ENCODE results near the gene ROCK2. TPM values are rescaled to one million over a fixed set of nuclear protein-coding genes. Genes with fewer than 3 reads are reported as not detected.
A peak's percentile ranks its signal among the peaks of the same experiment; 100 is the strongest.
"Not testable (repeated sequence)": the region's sequence is repeated elsewhere in the genome, so short reads cannot be mapped to it uniquely, and the experiment has no call there.

ROCK2 gene
- total and polyA plus RNA-seq, 7 donors, result 15.2 to 74.8 (median 43.5) TPM

DNA sequence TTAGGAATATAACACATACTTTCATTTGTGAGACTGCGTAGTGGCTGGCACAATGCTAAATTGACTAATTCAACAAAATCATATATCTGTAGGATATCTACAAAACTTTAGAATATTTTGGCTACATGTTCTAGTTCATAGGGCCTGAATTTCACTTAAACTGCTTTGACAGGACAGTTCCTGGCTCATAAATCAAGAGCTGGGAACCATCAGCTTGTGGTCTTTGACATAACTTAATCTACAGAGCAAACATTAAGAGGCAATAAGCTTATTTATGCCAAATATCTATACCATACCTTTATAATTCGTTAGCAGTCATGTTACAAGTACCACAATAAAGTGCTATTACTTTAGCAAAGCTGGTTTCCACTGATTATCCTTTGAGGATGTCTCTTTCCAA lies 83.5 kb downstream of the ROCK2 start:
- Histone ChIP-seq H3K4me3 (no peak overlapping the region), H3K27ac (no peak overlapping the region), H3K27me3 (no peaks in the 10 kb centered on the region), H3K36me3 (peaks cover 0 to 9% (median 0%) of the 10 kb centered on the region in 4 donors), H3K9me3 (no peaks in the 10 kb centered on the region), H3K4me1 (peaks cover 0 to 14% (median 9%) of the 10 kb centered on the region in 4 donors)
- intact Hi-C loops (cut with DNase I), result no loop called here
- WGBS, 2 donors, result 50% methylated on average over 2 of the region's 2 CpGs
- TF ChIP-seq, protein P1, sequence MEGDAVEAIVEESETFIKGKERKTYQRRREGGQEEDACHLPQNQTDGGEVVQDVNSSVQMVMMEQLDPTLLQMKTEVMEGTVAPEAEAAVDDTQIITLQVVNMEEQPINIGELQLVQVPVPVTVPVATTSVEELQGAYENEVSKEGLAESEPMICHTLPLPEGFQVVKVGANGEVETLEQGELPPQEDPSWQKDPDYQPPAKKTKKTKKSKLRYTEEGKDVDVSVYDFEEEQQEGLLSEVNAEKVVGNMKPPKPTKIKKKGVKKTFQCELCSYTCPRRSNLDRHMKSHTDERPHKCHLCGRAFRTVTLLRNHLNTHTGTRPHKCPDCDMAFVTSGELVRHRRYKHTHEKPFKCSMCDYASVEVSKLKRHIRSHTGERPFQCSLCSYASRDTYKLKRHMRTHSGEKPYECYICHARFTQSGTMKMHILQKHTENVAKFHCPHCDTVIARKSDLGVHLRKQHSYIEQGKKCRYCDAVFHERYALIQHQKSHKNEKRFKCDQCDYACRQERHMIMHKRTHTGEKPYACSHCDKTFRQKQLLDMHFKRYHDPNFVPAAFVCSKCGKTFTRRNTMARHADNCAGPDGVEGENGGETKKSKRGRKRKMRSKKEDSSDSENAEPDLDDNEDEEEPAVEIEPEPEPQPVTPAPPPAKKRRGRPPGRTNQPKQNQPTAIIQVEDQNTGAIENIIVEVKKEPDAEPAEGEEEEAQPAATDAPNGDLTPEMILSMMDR (IDR thresholded peaks at IDR 0.05), result no peak
- TF ChIP-seq EP300 (IDR thresholded peaks at IDR 0.05), result no peak
- TF ChIP-seq POLR2A (IDR thresholded peaks at IDR 0.05), result no peak
- no peak for TF ChIP-seq POLR2AphosphoS5 (IDR thresholded peaks at IDR 0.05)
- no peak for DNase-seq

DNA sequence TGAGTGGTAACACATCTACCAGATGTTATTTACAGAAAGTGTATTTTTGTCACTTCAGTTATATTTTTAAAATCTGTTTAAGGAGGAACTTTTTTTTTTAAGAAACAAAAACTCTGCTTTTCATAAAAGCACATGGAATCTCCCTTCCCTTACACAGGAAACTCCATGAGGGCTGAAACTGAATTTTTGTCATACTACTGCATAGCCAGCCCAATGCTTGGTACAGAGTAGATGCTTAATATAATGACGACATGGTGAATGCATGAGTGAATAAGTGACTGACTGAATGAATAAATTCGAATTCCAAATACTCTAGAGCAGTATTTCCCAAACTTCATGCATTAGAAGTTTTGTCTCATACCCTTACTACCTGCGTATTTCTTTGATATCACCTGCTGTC lies 86.5 kb downstream of the ROCK2 start:
- intact Hi-C loops (cut with DNase I), result no loop called here
- DNase-seq, result no peak
- WGBS, 2 donors, result 91% methylated on average over 3 of the region's 3 CpGs
- TF ChIP-seq, protein P1 (IDR thresholded peaks at IDR 0.05), result no peak
- TF ChIP-seq POLR2A (IDR thresholded peaks at IDR 0.05), result no peak
- TF ChIP-seq POLR2AphosphoS5 (IDR thresholded peaks at IDR 0.05), result no peak
- TF ChIP-seq EP300 (IDR thresholded peaks at IDR 0.05), result no peak
- Histone ChIP-seq H3K4me1 (peaks cover 0 to 23% (median 14%) of the 10 kb centered on the region in 4 donors), H3K27ac (no peak overlapping the region), H3K27me3 (no peaks in the 10 kb centered on the region), H3K9me3 (no peaks in the 10 kb centered on the region), H3K36me3 (peaks cover 0 to 9% (median 0%) of the 10 kb centered on the region in 4 donors), H3K4me3 (no peak overlapping the region)

DNA sequence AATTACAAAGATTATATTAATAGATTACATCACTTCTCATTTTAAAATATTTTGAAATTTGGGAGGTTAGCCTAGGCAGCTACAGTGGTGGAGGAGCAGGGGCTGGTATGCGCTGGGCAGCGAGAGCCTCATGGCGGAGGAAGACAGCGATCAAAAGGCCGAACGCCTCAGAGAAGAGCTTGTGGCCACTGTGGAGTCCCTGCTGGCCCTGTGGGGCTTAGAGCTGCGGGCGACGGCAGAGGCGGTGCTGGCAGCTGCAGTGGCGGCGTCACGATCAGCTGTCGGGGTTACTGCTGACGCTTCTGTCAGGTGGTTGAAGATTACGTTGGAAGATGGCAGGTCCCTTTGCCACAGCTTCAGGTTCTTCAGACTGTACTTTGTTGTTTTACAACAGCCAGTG lies 87.4 kb downstream of the ROCK2 start:
- Histone ChIP-seq H3K9me3 (no peaks in the 10 kb centered on the region), H3K27me3 (no peaks in the 10 kb centered on the region), H3K4me3 (no peak overlapping the region), H3K36me3 (peaks cover 0 to 9% (median 0%) of the 10 kb centered on the region in 4 donors), H3K4me1 (peaks cover 0 to 15% (median 13%) of the 10 kb centered on the region in 4 donors), H3K27ac (no peak overlapping the region)
- intact Hi-C loops (cut with DNase I), result no loop called here
- TF ChIP-seq POLR2AphosphoS5 (IDR thresholded peaks at IDR 0.05) (no peak), POLR2A (IDR thresholded peaks at IDR 0.05) (no peak), EP300 (IDR thresholded peaks at IDR 0.05) (no peak)
- TF ChIP-seq, protein P1 (IDR thresholded peaks at IDR 0.05), result no peak
- WGBS, 2 donors, result 98% methylated on average over 16 of the region's 16 CpGs
- no peak for DNase-seq

DNA sequence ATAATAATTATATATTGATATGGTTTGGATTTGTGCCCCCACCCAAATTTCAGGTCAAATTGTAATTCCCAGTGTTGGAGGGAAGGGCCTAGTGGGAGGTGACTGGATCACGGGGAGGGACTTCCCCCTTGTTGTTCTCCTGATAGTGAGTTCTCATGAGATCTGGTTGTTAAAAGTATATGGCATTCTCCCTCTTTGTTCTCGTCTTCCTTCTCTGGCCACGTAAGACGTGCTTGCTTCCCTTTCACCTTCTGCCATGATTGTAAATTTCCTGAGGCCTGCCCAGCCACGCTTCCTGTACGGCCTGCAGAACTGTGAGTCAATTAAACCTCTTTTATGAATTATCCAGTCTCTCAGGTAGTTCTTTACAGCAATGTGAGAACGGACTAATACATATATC lies 88.3 kb downstream of the ROCK2 start:
- no peak for DNase-seq
- Histone ChIP-seq H3K9me3 (no peaks in the 10 kb centered on the region), H3K36me3 (peaks cover 0 to 9% (median 0%) of the 10 kb centered on the region in 4 donors), H3K27ac (no peak overlapping the region), H3K27me3 (no peaks in the 10 kb centered on the region), H3K4me1 (peaks cover 0 to 17% (median 13%) of the 10 kb centered on the region in 4 donors), H3K4me3 (no peak overlapping the region)
- intact Hi-C loops (cut with DNase I), result no loop called here
- 92 to 93% methylated on average over 7 of the region's 7 CpGs for WGBS, 2 donors
- TF ChIP-seq, protein P1 (IDR thresholded peaks at IDR 0.05), result no peak
- no peak for TF ChIP-seq POLR2A (IDR thresholded peaks at IDR 0.05)

DNA sequence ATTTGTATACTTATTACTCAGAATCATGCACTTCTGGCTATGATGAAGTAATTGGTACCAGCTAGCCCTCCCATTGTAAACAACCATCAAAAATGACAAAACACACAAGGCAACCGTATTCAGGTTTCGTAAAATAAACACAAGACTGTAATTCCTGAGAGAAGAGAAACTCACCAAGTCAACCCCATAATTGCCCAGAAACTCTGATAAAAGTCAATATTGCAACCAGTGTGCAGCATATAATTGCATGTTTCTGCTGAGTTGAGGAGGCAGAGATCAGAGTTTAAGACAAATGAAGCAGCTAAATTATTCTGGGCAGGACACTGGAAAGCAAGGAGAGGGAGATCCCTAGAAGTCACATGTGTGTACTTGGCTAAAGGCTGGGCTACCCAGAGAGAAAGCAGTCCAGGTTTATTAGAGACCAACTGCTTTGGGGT lies 90.3 kb downstream of the ROCK2 start:
- DNase-seq, result no peak
- Histone ChIP-seq H3K4me3 (no peak overlapping the region), H3K27me3 (no peaks in the 10 kb centered on the region), H3K9me3 (no peaks in the 10 kb centered on the region), H3K4me1 (peaks cover 0 to 28% (median 13%) of the 10 kb centered on the region in 4 donors), H3K36me3 (peaks cover 0 to 12% (median under 1%) of the 10 kb centered on the region in 4 donors), H3K27ac (no peak overlapping the region)
- TF ChIP-seq EP300 (IDR thresholded peaks at IDR 0.05) (no peak), POLR2AphosphoS5 (IDR thresholded peaks at IDR 0.05) (peak in 1 of 4 donors; percentile 8)
- TF ChIP-seq, protein P1 (IDR thresholded peaks at IDR 0.05), result no peak
- 17 to 62% methylated on average over 2 of the region's 2 CpGs for WGBS, 2 donors
- intact Hi-C loops (cut with DNase I), result loop anchor here (5.0 kb wide), 1 partner anchor 88 kb away; the partner anchor contains the start of gene ROCK2

DNA sequence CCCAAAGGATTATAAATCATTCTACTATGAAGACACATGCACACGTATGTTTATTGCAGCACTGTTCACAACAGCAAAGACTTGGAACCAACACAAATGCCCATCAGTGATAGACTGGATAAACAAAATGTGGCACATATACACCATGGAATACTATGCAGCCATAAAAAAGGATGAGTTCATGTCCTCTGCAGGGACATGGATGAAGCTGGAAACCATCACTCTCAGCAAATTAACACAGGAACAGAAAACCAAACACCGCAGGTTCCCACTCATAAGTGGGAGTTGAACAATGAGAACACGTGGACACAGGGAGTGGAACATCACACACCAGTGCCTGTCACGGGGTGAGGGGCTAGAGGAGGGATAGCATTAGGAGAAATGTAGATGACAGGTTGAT lies 92.0 kb downstream of the ROCK2 start:
- Histone ChIP-seq H3K36me3 (peaks cover 0 to 23% (median 2%) of the 10 kb centered on the region in 4 donors), H3K4me1 (peaks cover 0 to 28% (median 13%) of the 10 kb centered on the region in 4 donors)
- not testable (repeated sequence) for H3K27me3 ChIP-seq, H3K4me3 ChIP-seq, H3K27ac ChIP-seq, DNase-seq, H3K9me3 ChIP-seq
- intact Hi-C loops (cut with DNase I), result loop anchor here (5.0 kb wide), 1 partner anchor 90 kb away; the partner anchor contains the start of gene ROCK2
- 96% methylated on average over 4 of the region's 4 CpGs for WGBS, 2 donors

Measured in sigmoid colon (tissue), 7 donors.